GM23338 (cell line): Measurements from ENCODE around the gene CSNK1G1. TPM values are rescaled to one million over a fixed set of nuclear protein-coding genes. Genes with fewer than 3 reads are reported as not detected.

Experiments
- ATAC-seq: fragments of 200-7000 bp; cut with Tn5 transposase; 3 replicates; pipeline ENCODE4 v1.9.1; 2020
- DNase-seq: peaks from one replicate; pipeline ENCODE4 v3.0.0-alpha.2; 2015; ENCODE audit warnings: low spot score
- H2AFZ ChIP-seq: fragments of 200-600 bp; sonication (generic); 2 replicates; pipeline ENCODE4 v1.8.0; 2016; ENCODE audit warnings: antibody characterized with exemption, mild to moderate bottlenecking, moderate library complexity
- H3F3A ChIP-seq: fragments of 200-600 bp; sonication (generic); replicated peaks from 2 replicates; pipeline ENCODE4 v1.8.0; 2017; ENCODE audit warnings: antibody characterized with exemption, mixed run types, low read depth
- H3K27ac ChIP-seq: fragments of 200-600 bp; sonication (generic); 2 replicates; pipeline ENCODE4 v1.6.1; 2016; ENCODE audit warnings: low read depth
- H3K27me3 ChIP-seq: fragments of 200-600 bp; sonication (generic); 2 replicates; pipeline ENCODE4 v1.8.0; 2016; ENCODE audit warnings: mild to moderate bottlenecking, mixed run types, moderate library complexity; ENCODE audit not compliant: insufficient read depth
- H3K36me3 ChIP-seq: fragments of 200-600 bp; sonication (generic); 2 replicates; pipeline ENCODE4 v1.8.0; 2016; ENCODE audit warnings: mild to moderate bottlenecking; ENCODE audit not compliant: insufficient read depth
- H3K4me1 ChIP-seq: fragments of 200-600 bp; sonication (generic); 2 replicates; pipeline ENCODE4 v1.8.0; 2016; ENCODE audit warnings: mild to moderate bottlenecking, moderate library complexity; ENCODE audit not compliant: insufficient read depth
- H3K4me2 ChIP-seq: fragments of 200-600 bp; sonication (generic); 2 replicates; pipeline ENCODE4 v1.7.1; 2017; ENCODE audit warnings: mixed run types
- H3K4me3 ChIP-seq: fragments of 200-600 bp; sonication (generic); 2 replicates; pipeline ENCODE4 v1.6.1; 2016; ENCODE audit warnings: mixed run types
- H3K79me2 ChIP-seq: fragments of 200-600 bp; sonication (generic); replicated peaks from 2 replicates; pipeline ENCODE4 v1.8.0; 2017; ENCODE audit warnings: mild to moderate bottlenecking; ENCODE audit not compliant: insufficient read depth
- H3K9me2 ChIP-seq: fragments of 200-600 bp; sonication (generic); 2 replicates; pipeline ENCODE4 v1.8.0; 2017; ENCODE audit not compliant: insufficient read depth
- H4K20me1 ChIP-seq: fragments of 200-600 bp; sonication (generic); replicated peaks from 2 replicates; pipeline ENCODE4 v1.8.0; 2017; ENCODE audit warnings: mild to moderate bottlenecking; ENCODE audit not compliant: insufficient read depth
- H3K27ac Mint-ChIP-seq: 2 replicates; pipeline ENCODE4 v1.8.0; 2020; ENCODE audit warnings: inconsistent platforms, mild to moderate bottlenecking, moderate library complexity, mixed read lengths
- H3K27me3 Mint-ChIP-seq: 3 replicates; pipeline ENCODE4 v1.8.0; 2022; ENCODE audit warnings: low read depth, mild to moderate bottlenecking, moderate library complexity, mixed read lengths, inconsistent platforms; ENCODE audit not compliant: insufficient read depth, poor library complexity
- H3K36me3 Mint-ChIP-seq: 3 replicates; pipeline ENCODE4 v1.8.0; 2021; ENCODE audit warnings: low read depth, mild to moderate bottlenecking, inconsistent platforms, moderate library complexity, mixed read lengths
- H3K4me1 Mint-ChIP-seq: 3 replicates; pipeline ENCODE4 v1.8.0; 2020; ENCODE audit warnings: mild to moderate bottlenecking, inconsistent platforms, mixed read lengths
- H3K4me3 Mint-ChIP-seq: 3 replicates; pipeline ENCODE4 v1.8.0; 2021; ENCODE audit warnings: moderate library complexity, mild to moderate bottlenecking, inconsistent platforms, mixed read lengths
- H3K9me3 Mint-ChIP-seq: 3 replicates; pipeline ENCODE4 v1.8.0; 2020; ENCODE audit warnings: moderate library complexity, mild to moderate bottlenecking, inconsistent platforms, mixed read lengths
- CREB1 ChIP-seq: fragments of 250-450 bp; sonication (Bioruptor Pico); IDR thresholded peaks from 2 replicates; pipeline ENCODE4 v1.5.0; 2020; ENCODE audit warnings: low read depth, mild to moderate bottlenecking, moderate library complexity
- CTCF ChIP-seq, 2 experiments: fragments of 200-600 bp in 1 of 2; sonication (generic) in 1 of 2; conservative IDR thresholded peaks; 2 replicates each; pipeline versions ENCODE4 v1.5.1 to v1.6.1; 2016 to 2017; ENCODE audit warnings: antibody characterized with exemption in 2 of 2, low read depth in 2 of 2, mild to moderate bottlenecking in 2 of 2, moderate library complexity in 1 of 2
- ETS1 ChIP-seq: IDR thresholded peaks from 2 replicates; pipeline ENCODE4 v1.6.1; 2016; ENCODE audit warnings: antibody characterized with exemption
- EZH2 ChIP-seq: fragments of 200-600 bp; sonication (generic); IDR thresholded peaks from one replicate; pipeline ENCODE4 v1.8.0; 2017; ENCODE audit warnings: antibody characterized with exemption, mild to moderate bottlenecking, low read depth; ENCODE audit not compliant: unreplicated experiment
- EZH2phosphoT487 ChIP-seq: fragments of 200-600 bp; sonication (generic); IDR thresholded peaks from one replicate; pipeline ENCODE4 v1.8.1; 2018; ENCODE audit warnings: antibody characterized with exemption; ENCODE audit not compliant: unreplicated experiment
- JUNB ChIP-seq: IDR thresholded peaks from one replicate; pipeline ENCODE4 v1.6.1; 2016; ENCODE audit warnings: antibody characterized with exemption; ENCODE audit not compliant: unreplicated experiment
- NANOG ChIP-seq: IDR thresholded peaks from 2 replicates; pipeline ENCODE4 v1.6.1; 2016; ENCODE audit warnings: antibody characterized with exemption, borderline replicate concordance
- POLR2AphosphoS5 ChIP-seq: IDR thresholded peaks from 2 replicates; pipeline ENCODE4 v1.6.1; 2016; ENCODE audit warnings: antibody characterized with exemption, low read depth
- REST ChIP-seq: IDR thresholded peaks from one replicate; pipeline ENCODE4 v1.6.1; 2018; ENCODE audit warnings: antibody characterized with exemption; ENCODE audit not compliant: unreplicated experiment
- STAT1 ChIP-seq: IDR thresholded peaks from one replicate; pipeline ENCODE4 v1.6.1; 2016; ENCODE audit warnings: antibody characterized with exemption; ENCODE audit not compliant: unreplicated experiment
- ZNF114 ChIP-seq: fragments of 250-450 bp; sonication (Bioruptor Pico); IDR thresholded peaks from 2 replicates; pipeline ENCODE4 v1.5.0; 2020; ENCODE audit warnings: mild to moderate bottlenecking, moderate library complexity
- ZNF331 ChIP-seq: fragments of 250-450 bp; sonication (Bioruptor Pico); IDR thresholded peaks from 2 replicates; pipeline ENCODE4 v1.5.0; 2020; ENCODE audit warnings: low read depth, mild to moderate bottlenecking, moderate library complexity
- ZNF462 ChIP-seq: fragments of 250-450 bp; sonication (Bioruptor Pico); IDR thresholded peaks from 2 replicates; pipeline ENCODE4 v1.5.0; 2020; ENCODE audit warnings: mild to moderate bottlenecking, moderate library complexity
- polyA plus RNA-seq: library from polyadenylated mRNA; unstranded; fragments of >200 nt; fragmentation: Nextera tagmentation; extraction: Ambion mirVana; gene quantifications from 2 replicates; pipeline ENCODE4 v1.2.1, GENCODE V29; 2016
- total RNA-seq: library from RNA; depleted of rRNA; stranded (reverse); fragments of >200 nt; shearing (Covaris generic); gene quantifications from 2 replicates; pipeline ENCODE4 v1.2.3, GENCODE V29; 2014

Gene CSNK1G1
- total and polyA plus RNA-seq, 2 experiments from 2014 or later: 9.3 to 13.4 TPM

GRCh38 chr15:64132217-64132616, 223.8 kb downstream of the CSNK1G1 start:
- H3K27me3 Mint-ChIP-seq: peaks cover 4% of the 10 kb centered on the region
- ATAC-seq (no peak), DNase-seq (no peak)
- TF ChIP-seq ZNF114 (CRISPR knock-in tag): no peak
- no peak for TF ChIP-seq ZNF331 (CRISPR knock-in tag)
- no peak for TF ChIP-seq EZH2phosphoT487
- no peak for TF ChIP-seq NANOG
- no peak for TF ChIP-seq EZH2
- no peak for TF ChIP-seq CREB1 (CRISPR knock-in tag)
- TF ChIP-seq CTCF (conservative IDR thresholded peaks at IDR 0.05; ENCODE audit: low read depth in 2 of 2): no peak
- no peak for TF ChIP-seq JUNB
- no peak for TF ChIP-seq ETS1
- TF ChIP-seq ZNF462 (CRISPR knock-in tag): no peak
- no peak for TF ChIP-seq POLR2AphosphoS5
- TF ChIP-seq STAT1: no peak
- no peak for TF ChIP-seq REST
- H3K4me1 Mint-ChIP-seq: 0 out of 3 replicates have a peak, but pooled peaks cover 4% of the 10 kb centered on the region
- H3K27me3 ChIP-seq: no peaks in the 10 kb centered on the region
- no peaks in the 10 kb centered on the region for H3K79me2 ChIP-seq
- H3K27ac ChIP-seq: no peak overlapping the region
- H3K9me3 Mint-ChIP-seq: no peaks in the 10 kb centered on the region
- no peak overlapping the region for H2AFZ ChIP-seq
- peaks cover 9% of the 10 kb centered on the region; the same call in 1 of the 2 replicates for H3F3A ChIP-seq
- H3K4me2 ChIP-seq: no peak overlapping the region
- peaks cover 30% of the 10 kb centered on the region for H3K36me3 ChIP-seq
- H3K4me3 ChIP-seq: no peak overlapping the region
- no peaks in the 10 kb centered on the region for H3K9me2 ChIP-seq
- no peaks in the 10 kb centered on the region for H3K4me1 ChIP-seq
- no peak overlapping the region for H3K4me3 Mint-ChIP-seq
- H3K36me3 Mint-ChIP-seq: peaks cover 73% of the 10 kb centered on the region
- H3K27ac Mint-ChIP-seq: no peak overlapping the region
- H4K20me1 ChIP-seq: no peaks in the 10 kb centered on the region; the same call in 1 of the 2 replicates
